K562 (cell line): Measurements from ENCODE around the gene EXOC3. TPM values are rescaled to one million over a fixed set of nuclear protein-coding genes. Genes with fewer than 3 reads are reported as not detected.

Experiments
- CHCHD3 ChIP-seq: fragments of 250-450 bp; sonication (Bioruptor Pico); IDR thresholded peaks from 2 replicates; pipeline ENCODE4 v2.1.2; 2022; ENCODE audit warnings: mild to moderate bottlenecking
- DDX20 ChIP-seq: fragments of 450-650 bp; IDR thresholded peaks from 2 replicates; pipeline ENCODE4 v1.6.1; 2016; ENCODE audit warnings: missing genetic modification characterization, low read depth, mild to moderate bottlenecking, missing compliant biosample characterization, moderate library complexity
- FOXJ3 ChIP-seq: sonication (generic); formaldehyde crosslinking; IDR thresholded peaks from 2 replicates; pipeline ENCODE4 v1.4.0; 2020; ENCODE audit warnings: mild to moderate bottlenecking, missing genetic modification reagents
- IFI16 ChIP-seq: fragments of 250-450 bp; sonication (Bioruptor Pico); IDR thresholded peaks from 2 replicates; pipeline ENCODE4 v2.1.2; 2022; ENCODE audit warnings: mild to moderate bottlenecking, inconsistent platforms
- PML ChIP-seq: IDR thresholded peaks from 2 replicates; pipeline ENCODE4 v1.6.1; 2012; ENCODE audit warnings: low read length, inconsistent platforms
- PPARD ChIP-seq: fragments of 250-450 bp; sonication (Bioruptor Pico); IDR thresholded peaks from 2 replicates; pipeline ENCODE4 v1.8.0; 2022; ENCODE audit warnings: inconsistent platforms, mild to moderate bottlenecking, moderate library complexity
- PRPF4 ChIP-seq: fragments of 200-400 bp; formaldehyde crosslinking; IDR thresholded peaks from one replicate; pipeline ENCODE4 v1.6.1; 2017; ENCODE audit warnings: low read length, low read depth, mild to moderate bottlenecking; ENCODE audit not compliant: insufficient read depth, poor library complexity, severe bottlenecking
- SRSF3 ChIP-seq: fragments of 200-400 bp; formaldehyde crosslinking; IDR thresholded peaks from 2 replicates; pipeline ENCODE4 v1.6.1; 2016; ENCODE audit warnings: mild to moderate bottlenecking, low read length, moderate library complexity; ENCODE audit not compliant: insufficient read depth
- STAT5A ChIP-seq: IDR thresholded peaks from 2 replicates; pipeline ENCODE4 v1.6.1; 2012; ENCODE audit warnings: low read length, inconsistent platforms, borderline replicate concordance
- TAF9B ChIP-seq: fragments of 450-650 bp; IDR thresholded peaks from 2 replicates; pipeline ENCODE4 v1.6.1; 2018; ENCODE audit warnings: mild to moderate bottlenecking; ENCODE audit not compliant: partially characterized antibody
- TOE1 ChIP-seq, 2 experiments: fragments of 450-650 bp in 1 of 2; sonication (generic) in 1 of 2; formaldehyde crosslinking in 1 of 2; IDR thresholded peaks; 2 replicates each; pipeline versions ENCODE4 v1.7.1 to v1.8.0; 2016 to 2022; ENCODE audit warnings: borderline replicate concordance in 2 of 2, mild to moderate bottlenecking in 2 of 2, antibody characterized with exemption in 1 of 2, inconsistent platforms in 1 of 2, low read depth in 1 of 2, missing genetic modification reagents in 1 of 2, moderate library complexity in 1 of 2
- ZBTB17 ChIP-seq: fragments of 450-650 bp; formaldehyde crosslinking; IDR thresholded peaks from 2 replicates; pipeline ENCODE4 v1.4.0; 2020; ENCODE audit warnings: mild to moderate bottlenecking
- polyA plus RNA-seq, 8 experiments: library from polyadenylated mRNA; depleted of rRNA in 4 of 8; stranded (reverse) in 5 of 8; unstranded in 3 of 8; fragments of >200 nt; fragmentation: Nextera tagmentation in 2 of 8; fragmentation: Illumina TruSeq in 1 of 8; extraction: Ambion mirVana in 2 of 8; extraction: Trizol in 1 of 8; gene quantifications; 2 replicates each; pipeline versions ENCODE4 v1.2.1 to v1.2.3, GENCODE V29; 2011 to 2014; ENCODE audit warnings: inconsistent platforms in 1 of 8, missing spikeins in 1 of 8
- total RNA-seq, 7 experiments: library from RNA; depleted of rRNA in 6 of 7; stranded (reverse); fragments of >200 nt in 6 of 7; fragmentation: Illumina TruSeq in 2 of 7; extraction: Trizol in 2 of 7; gene quantifications; 2 replicates each; pipeline versions ENCODE4 v1.2.1 to v1.2.3, GENCODE V29; 2011 to 2021; ENCODE audit warnings: low replicate concordance in 1 of 7
- TF ChIP-seq, protein P1 (sequence below): sonication (generic); formaldehyde crosslinking; IDR thresholded peaks from 2 replicates; pipeline ENCODE4 v1.8.1; 2023; ENCODE audit warnings: missing genetic modification reagents, mild to moderate bottlenecking, borderline replicate concordance
- TF ChIP-seq, protein P2 (sequence below): sonication (generic); formaldehyde crosslinking; IDR thresholded peaks from 2 replicates; pipeline ENCODE4 v1.8.0; 2022; ENCODE audit warnings: mild to moderate bottlenecking, missing genetic modification reagents
- TF ChIP-seq, protein P3 (sequence below): fragments of 200-800 bp; sonication (Bioruptor generic); IDR thresholded peaks from 2 replicates; pipeline ENCODE4 v1.6.1; 2017; ENCODE audit warnings: missing genetic modification characterization, missing compliant biosample characterization
- TF ChIP-seq, protein P4 (sequence below): fragments of 450-650 bp; formaldehyde crosslinking; IDR thresholded peaks from 2 replicates; pipeline ENCODE4 v1.4.0; 2022; ENCODE audit warnings: mild to moderate bottlenecking, moderate library complexity

The EXOC3 gene
- total and polyA plus RNA-seq, 9 of the 15 experiments (the other 6 are each of a cell fraction or from before 2014, with no cell fraction given): 1.4 to 41.9 (median 22.4) TPM

DNA sequence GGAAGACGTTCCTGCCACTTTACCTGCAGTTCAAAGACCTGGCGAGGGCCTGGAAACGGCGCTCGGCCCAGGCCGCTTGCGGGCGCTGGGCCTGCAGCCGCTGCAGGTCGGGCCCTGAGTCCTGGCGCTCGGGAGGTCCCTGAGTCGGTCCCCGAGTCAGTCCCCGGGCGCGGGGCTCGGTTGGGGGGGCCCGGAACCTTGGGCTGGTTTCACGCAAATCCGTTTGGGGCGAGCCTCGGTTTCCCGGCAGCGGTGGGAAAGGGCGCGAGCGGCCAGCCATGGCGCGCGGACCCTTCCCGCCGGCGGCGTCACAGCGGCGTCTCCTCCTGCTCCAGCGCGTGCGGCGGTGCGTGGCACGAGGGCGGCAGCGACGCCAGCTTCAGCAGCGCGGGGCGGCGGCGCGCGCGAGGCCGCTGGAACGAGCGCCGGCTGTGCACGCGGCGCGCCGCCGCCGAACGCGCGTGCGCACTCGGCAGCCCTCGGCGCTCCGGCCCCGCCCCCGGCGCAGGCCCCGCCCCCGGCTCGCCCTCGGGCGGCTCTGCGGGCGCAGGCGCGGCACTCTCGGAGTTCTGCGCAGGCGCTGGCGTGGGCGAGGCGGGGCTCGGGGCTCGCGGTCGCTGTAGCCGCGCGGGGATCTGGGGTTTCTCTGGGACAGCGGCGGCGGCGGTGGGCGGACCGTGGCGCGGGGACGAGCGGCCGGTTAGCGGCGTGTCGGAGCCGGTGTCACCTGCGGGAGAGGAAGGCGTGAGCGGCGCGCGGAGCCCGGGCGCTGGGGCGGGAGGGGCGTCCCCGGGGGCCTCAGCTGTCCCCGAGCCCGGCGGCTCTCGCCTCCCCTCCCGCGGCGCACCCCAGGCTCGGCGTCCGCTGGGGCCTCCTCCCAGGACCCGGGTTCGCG is 29.9 kb downstream of the EXOC3 start (continued):
- TF ChIP-seq, protein P1, sequence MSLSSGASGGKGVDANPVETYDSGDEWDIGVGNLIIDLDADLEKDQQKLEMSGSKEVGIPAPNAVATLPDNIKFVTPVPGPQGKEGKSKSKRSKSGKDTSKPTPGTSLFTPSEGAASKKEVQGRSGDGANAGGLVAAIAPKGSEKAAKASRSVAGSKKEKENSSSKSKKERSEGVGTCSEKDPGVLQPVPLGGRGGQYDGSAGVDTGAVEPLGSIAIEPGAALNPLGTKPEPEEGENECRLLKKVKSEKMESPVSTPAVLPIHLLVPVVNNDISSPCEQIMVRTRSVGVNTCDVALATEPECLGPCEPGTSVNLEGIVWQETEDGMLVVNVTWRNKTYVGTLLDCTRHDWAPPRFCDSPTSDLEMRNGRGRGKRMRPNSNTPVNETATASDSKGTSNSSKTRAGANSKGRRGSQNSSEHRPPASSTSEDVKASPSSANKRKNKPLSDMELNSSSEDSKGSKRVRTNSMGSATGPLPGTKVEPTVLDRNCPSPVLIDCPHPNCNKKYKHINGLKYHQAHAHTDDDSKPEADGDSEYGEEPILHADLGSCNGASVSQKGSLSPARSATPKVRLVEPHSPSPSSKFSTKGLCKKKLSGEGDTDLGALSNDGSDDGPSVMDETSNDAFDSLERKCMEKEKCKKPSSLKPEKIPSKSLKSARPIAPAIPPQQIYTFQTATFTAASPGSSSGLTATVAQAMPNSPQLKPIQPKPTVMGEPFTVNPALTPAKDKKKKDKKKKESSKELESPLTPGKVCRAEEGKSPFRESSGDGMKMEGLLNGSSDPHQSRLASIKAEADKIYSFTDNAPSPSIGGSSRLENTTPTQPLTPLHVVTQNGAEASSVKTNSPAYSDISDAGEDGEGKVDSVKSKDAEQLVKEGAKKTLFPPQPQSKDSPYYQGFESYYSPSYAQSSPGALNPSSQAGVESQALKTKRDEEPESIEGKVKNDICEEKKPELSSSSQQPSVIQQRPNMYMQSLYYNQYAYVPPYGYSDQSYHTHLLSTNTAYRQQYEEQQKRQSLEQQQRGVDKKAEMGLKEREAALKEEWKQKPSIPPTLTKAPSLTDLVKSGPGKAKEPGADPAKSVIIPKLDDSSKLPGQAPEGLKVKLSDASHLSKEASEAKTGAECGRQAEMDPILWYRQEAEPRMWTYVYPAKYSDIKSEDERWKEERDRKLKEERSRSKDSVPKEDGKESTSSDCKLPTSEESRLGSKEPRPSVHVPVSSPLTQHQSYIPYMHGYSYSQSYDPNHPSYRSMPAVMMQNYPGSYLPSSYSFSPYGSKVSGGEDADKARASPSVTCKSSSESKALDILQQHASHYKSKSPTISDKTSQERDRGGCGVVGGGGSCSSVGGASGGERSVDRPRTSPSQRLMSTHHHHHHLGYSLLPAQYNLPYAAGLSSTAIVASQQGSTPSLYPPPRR (CRISPR knock-in tag): no peak
- TF ChIP-seq, protein P2, sequence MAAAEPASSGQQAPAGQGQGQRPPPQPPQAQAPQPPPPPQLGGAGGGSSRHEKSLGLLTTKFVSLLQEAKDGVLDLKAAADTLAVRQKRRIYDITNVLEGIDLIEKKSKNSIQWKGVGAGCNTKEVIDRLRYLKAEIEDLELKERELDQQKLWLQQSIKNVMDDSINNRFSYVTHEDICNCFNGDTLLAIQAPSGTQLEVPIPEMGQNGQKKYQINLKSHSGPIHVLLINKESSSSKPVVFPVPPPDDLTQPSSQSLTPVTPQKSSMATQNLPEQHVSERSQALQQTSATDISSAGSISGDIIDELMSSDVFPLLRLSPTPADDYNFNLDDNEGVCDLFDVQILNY: no peak
- TF ChIP-seq, protein P3, sequence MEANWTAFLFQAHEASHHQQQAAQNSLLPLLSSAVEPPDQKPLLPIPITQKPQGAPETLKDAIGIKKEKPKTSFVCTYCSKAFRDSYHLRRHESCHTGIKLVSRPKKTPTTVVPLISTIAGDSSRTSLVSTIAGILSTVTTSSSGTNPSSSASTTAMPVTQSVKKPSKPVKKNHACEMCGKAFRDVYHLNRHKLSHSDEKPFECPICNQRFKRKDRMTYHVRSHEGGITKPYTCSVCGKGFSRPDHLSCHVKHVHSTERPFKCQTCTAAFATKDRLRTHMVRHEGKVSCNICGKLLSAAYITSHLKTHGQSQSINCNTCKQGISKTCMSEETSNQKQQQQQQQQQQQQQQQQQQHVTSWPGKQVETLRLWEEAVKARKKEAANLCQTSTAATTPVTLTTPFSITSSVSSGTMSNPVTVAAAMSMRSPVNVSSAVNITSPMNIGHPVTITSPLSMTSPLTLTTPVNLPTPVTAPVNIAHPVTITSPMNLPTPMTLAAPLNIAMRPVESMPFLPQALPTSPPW (CRISPR knock-in tag): peak; percentile 83
- TF ChIP-seq TOE1 (IDR thresholded peaks at IDR 0.05; ENCODE audit: borderline replicate concordance): no peak
- TF ChIP-seq TOE1 (CRISPR knock-in tag; IDR thresholded peaks at IDR 0.05; ENCODE audit: borderline replicate concordance, low read depth): no peak
- TF ChIP-seq IFI16 (CRISPR knock-in tag): no peak
- TF ChIP-seq TAF9B: no peak
- no peak for TF ChIP-seq CHCHD3 (CRISPR knock-in tag)
- TF ChIP-seq PPARD: no peak
- no peak for TF ChIP-seq PRPF4
- TF ChIP-seq SRSF3: no peak
- no peak for TF ChIP-seq DDX20 (tag)
- TF ChIP-seq, protein P4, sequence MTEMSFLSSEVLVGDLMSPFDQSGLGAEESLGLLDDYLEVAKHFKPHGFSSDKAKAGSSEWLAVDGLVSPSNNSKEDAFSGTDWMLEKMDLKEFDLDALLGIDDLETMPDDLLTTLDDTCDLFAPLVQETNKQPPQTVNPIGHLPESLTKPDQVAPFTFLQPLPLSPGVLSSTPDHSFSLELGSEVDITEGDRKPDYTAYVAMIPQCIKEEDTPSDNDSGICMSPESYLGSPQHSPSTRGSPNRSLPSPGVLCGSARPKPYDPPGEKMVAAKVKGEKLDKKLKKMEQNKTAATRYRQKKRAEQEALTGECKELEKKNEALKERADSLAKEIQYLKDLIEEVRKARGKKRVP (CRISPR knock-in tag): 0 out of 2 replicates have a peak, but pooled peaks have one; percentile 8
- no peak for TF ChIP-seq FOXJ3
- TF ChIP-seq ZBTB17 (CRISPR knock-in tag): peak; percentile 79; the same call in 1 of the 2 replicates
- no peak for TF ChIP-seq STAT5A
- TF ChIP-seq PML: no peak
